Renal pelvis (tissue), 4 donors: ENCODE data around the gene RBP3. TPM values are rescaled to one million over a fixed set of nuclear protein-coding genes. Genes with fewer than 3 reads are reported as not detected.

Experiments used
- DNase-seq: peaks from one replicate; pipeline ENCODE4 v3.0.0-alpha.2; 2013
- polyA plus RNA-seq, 3 donors: library from polyadenylated mRNA; unstranded; fragments of 120-200 nt; gene quantifications; one replicate each; pipeline ENCODE4 v1.2.1, GENCODE V29; 2013; ENCODE audit not compliant: insufficient read length in 3 of 3

RBP3 gene
- polyA plus RNA-seq, 3 donors: 0.09 to 0.23 (median 0.13) TPM

DNA sequence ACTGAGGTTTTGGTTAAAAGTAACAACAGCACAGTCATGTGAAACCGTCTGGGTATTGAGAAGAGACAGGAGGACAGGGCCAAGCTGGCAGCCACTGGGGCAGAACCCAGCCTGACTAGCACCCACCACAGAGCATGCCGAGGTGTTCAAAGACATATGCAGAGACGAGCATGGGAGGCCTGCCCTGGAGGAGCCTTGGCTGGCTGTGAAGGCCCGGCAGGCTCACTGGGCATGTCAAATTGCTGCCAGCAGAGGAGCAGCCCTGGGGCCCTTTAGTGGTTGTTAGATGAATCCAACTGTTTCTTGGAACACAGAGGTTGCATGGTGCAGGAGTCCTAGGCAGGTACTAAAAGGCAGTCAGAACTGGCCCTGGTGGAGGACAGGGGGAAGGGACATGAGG is 30.9 kb upstream of the RBP3 start:
- DNase-seq: no peak

DNA sequence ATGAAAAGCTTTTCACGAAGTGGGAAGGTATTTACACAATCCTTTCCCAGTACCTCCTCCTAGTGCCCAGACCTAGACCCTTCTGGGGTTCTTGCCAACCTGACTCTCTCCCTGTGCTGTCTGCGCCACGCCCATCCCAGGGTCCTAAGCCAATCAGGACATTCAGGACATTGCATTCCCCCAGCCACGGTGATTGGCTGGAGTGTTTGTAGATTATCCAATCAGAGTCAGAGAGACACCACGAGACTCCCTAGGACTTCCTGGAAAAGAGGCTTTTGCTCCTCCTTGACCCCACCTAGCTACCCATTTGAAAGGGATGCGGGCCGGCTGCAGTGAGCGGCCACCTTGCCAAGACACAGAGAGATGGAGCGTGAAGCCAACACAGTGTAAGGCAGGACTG is 29.5 kb upstream of the RBP3 start:
- DNase-seq: no peak

DNA sequence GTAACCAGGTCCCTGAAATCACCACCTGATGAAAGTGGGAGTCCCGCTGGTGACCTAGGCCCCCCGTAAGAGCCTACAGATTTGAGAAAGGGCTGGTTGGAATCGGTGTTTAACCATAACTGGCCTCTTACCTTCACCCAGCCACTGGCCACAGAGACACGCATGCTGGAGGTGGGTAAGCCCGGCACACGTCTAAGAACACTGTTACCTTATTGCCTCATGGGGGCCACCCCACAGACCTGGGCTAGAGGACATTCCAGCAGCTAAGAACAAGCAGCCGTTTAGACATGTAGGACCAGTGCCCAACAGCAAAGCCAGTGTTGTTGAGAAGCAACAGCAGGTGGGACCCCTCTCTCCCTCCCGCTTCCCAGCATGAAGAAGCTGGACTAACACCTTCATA is 28.4 kb upstream of the RBP3 start:
- no peak for DNase-seq

DNA sequence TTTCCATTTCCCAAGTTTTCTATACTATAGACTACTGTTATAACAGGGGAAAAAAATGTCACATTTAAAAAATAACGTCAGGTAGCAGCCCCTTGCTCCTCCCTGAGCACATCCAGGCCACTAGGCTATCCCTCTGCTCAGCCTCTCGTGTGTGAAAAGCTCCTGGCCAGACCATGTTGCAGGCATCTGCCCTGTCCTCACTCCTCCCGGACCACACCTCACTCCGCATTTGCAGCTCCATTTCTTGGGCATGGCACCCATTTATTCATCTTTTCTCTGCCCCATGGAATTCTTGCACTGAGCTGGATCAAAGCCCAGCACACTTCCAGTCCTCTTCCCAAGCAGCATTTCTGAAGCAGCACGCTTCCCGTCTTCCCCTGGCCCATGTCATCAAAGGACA is 27.4 kb upstream of the RBP3 start:
- DNase-seq: no peak

DNA sequence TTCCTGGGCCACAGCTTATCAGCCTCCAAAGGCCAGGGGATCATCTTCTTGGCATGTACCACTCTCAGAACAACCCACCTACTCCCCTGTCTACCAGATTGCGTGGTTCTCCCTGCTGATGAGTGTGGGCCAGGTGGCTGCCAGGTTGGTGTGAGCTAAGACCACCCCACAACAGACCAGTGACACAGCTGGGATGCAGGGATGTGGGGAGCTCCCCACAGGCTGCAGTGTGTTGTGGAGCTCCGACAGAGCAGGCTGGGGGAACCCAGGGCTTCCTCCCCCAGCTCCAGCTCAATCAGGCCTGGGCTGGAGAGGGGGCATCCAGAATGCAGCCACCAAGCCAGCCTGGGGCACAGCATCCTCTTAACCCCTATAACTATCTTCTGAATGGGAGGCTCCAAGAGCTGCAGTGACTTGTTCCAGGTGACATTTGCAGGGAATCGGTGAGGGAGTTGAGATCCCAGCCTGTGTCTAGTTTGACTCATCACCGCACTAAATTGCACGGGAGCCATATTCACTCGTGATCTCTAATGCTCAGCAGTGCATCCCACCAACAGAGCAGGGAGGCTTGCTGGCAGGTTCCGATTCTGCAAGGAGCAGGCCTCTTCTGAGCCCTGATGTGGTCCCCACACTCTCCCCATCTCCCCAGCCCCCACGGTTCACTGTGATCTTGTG is 26.5 kb upstream of the RBP3 start:
- no peak for DNase-seq

GRCh38 chr10:47322300-47323061 is 25.7 kb upstream of the RBP3 start, which contains the start of gene GDF2:
Gene GDF2, plus strand, starts transcription at chr10:47322454. Its CDS starts 215 bp downstream, at chr10:47322669.
- DNase-seq: no peak

DNA sequence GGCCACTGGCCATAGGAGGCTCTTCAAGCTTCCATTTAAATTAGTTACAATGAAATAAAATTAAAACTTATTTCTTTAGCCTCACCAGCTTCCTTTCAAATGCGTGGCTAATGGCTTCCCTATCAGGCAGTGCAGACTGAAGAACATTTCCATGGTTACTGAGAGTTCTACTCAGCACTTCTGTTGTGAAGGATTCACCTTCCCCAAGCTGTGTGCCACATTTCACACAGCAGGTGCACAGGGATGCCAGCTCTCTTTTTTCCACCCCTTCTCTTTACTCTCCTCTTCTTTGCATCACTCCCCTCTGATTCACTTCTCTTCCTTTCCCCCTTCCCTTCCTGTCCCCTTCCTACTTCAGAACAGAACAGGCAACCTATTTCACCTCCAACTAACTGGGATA is 25.1 kb upstream of the RBP3 start:
- DNase-seq: no peak

DNA sequence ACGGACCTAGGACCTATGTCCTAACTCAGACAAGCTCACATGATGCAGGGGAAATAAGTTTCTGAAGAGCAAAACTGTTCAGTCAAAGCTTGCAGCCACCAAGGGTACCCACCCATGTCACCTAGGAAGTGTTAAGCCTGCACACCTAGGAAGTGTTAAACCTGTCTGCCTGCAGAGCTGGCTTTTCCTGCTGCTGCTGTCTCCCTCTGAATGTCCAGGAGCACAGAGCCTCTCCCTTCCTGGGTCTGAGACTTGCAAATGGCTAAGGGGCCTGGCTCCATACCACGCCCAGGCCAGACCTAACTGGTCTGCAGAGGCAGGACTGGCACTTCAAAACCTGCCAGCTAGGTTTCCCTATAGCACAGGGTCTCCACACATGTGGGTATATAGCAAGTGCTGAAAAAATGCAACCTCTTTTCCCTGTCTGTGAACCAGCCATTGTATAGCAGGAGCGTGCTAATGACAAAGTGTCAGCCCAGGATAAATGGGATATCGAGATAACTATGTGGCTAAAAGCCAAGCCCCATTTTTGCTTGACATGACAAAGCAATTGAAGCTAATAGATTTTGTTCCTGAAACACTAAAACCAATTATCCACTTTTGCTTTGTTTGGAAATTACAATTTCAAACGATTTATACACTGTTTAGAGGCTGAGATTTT is 24.4 kb upstream of the RBP3 start:
- no peak for DNase-seq

DNA sequence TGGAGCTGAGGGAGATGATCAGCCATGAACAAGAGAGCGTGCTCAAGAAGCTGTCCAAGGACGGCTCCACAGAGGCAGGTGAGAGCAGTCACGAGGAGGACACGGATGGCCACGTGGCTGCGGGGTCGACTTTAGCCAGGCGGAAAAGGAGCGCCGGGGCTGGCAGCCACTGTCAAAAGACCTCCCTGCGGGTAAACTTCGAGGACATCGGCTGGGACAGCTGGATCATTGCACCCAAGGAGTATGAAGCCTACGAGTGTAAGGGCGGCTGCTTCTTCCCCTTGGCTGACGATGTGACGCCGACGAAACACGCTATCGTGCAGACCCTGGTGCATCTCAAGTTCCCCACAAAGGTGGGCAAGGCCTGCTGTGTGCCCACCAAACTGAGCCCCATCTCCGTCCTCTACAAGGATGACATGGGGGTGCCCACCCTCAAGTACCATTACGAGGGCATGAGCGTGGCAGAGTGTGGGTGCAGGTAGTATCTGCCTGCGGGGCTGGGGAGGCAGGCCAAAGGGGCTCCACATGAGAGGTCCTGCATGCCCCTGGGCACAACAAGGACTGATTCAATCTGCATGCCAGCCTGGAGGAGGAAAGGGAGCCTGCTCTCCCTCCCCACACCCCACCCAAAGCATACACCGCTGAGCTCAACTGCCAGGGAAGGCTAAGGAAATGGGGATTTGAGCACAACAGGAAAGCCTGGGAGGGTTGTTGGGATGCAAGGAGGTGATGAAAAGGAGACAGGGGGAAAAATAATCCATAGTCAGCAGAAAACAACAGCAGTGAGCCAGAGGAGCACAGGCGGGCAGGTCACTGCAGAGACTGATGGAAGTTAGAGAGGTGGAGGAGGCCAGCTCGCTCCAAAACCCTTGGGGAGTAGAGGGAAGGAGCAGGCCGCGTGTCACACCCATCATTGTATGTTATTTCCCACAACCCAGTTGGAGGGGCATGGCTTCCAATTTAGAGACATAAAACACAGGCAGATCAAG is 22.6 kb upstream of the RBP3 start:
- no peak for DNase-seq

- DNase-seq: no peak
Measured at GRCh38 chr10:47326306-47326926, 21.7 kb upstream of the RBP3 start.

DNA sequence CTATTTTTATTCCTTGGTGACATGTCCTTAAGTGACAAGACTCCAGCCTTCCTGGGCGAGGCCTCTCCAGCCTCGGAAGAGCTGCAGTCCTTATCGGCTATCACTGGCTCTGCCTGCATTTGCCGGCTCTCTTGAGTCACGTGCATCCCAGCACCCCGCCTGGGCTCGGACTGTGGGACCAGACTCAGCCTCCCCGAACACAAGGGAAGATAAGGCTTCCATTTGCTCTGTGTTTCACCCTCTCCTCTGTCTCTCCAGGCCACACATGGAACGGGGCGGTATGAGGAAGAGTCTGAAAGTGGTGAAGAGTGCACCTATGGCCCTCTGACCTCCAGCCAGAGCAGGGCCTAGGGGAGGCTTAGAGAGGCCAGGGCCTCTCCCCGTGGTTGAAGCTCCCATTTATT is 21.2 kb upstream of the RBP3 start:
- DNase-seq: no peak

GRCh38 chr10:47329855-47330254 is 18.3 kb upstream of the RBP3 start:
- DNase-seq: no peak

GRCh38 chr10:47330366-47330765 is 17.8 kb upstream of the RBP3 start:
- no peak for DNase-seq

- no peak for DNase-seq
Measured at GRCh38 chr10:47330804-47331203, 17.4 kb upstream of the RBP3 start.

GRCh38 chr10:47331491-47331890 is 16.7 kb upstream of the RBP3 start:
- no peak for DNase-seq

DNA sequence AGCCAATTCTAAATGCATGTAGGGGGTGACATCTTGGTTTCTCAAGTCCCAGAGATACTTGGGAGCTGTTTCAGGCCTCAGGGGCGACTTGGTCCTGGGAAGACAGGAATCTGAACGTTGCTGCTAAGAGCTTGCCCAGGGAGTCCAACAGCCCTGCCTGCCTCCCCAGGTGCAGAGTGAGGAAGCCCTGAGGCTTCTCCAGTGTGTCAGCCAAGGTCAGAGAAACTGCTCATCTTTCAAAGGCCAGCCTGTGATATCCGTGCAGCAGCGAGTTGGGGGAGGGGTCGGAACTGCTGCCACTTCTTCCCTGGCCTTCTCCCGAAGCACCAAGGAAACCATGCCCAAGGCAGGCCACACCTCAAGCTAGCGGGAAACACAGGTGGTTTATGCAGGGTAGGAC is 16.2 kb upstream of the RBP3 start:
- peak; percentile 12 for DNase-seq

GRCh38 chr10:47332371-47332770 is 15.8 kb upstream of the RBP3 start:
- no peak for DNase-seq

GRCh38 chr10:47332946-47333345 is 15.2 kb upstream of the RBP3 start:
- no peak for DNase-seq

DNA sequence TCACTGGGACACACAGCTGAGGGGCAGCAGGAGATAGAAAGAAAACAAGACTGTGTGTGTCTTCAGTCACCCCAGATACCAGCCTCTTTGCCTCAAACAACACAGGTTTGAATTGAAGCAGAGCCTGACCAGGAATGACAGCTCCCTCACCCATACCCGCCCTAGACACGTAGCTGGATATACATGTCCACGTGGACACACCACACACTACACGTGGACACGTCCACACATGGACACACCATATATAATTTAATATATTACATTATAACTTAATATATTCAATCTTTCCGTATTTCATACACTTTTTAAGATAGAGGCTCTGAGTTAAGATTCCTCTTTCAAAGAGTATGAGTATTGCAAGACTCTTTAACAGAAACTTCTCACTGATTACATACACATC is 14.6 kb upstream of the RBP3 start:
- DNase-seq: no peak

GRCh38 chr10:47334466-47335295 is 13.5 kb upstream of the RBP3 start:
- no peak for DNase-seq
